Measurements from ENCODE around the gene ATP1A4.
A peak's percentile ranks its signal among the peaks of the same experiment; 100 is the strongest.

ATP1A4 gene

DNA sequence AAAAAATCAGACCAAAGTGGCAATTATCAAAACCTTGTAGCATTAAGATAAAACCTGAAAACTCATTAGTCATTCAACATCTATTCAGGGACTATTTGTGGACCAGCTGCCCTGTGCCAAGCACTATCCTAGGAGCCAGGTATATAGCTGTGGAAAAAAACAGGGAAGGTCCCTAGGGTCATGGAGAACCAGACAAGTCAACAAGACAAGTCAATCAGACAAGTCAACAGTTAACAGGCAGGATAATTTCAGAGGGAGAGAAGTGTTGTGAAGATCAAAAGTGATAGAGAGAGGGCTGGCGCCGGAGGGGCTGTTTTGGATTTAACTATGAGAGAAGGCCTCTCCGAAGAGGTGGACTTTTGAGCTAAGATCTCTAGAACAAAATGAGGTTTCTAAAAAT, 3.3 kb upstream of the ATP1A4 start:
- no peak for DNase-seq

DNA sequence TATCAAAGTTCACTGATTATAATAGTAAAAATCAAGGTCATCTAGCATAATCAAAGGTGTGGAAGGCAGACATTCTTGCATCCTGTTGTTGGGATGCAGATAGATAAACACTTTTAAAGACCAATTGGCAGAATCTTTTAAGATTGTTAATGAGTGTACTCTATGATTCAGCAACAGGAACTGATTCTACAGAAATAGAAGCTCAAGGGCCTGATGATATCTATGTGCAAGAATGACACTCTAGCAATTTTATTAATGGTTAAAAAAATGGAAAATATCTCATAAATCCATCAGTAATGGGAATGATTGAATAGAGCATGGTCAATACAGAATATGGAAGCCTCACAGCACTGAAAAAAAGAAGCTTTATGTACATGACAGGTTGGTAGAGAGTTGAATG, 2.2 kb upstream of the ATP1A4 start:
- no peak for DNase-seq

- no peak for DNase-seq
These were observed 1.7 kb upstream of the ATP1A4 start for GRCh38 chr1:160149716-160150115.

- DNase-seq: no peak
These were observed 3.4 kb downstream of the ATP1A4 start for GRCh38 chr1:160154790-160155189.

DNA sequence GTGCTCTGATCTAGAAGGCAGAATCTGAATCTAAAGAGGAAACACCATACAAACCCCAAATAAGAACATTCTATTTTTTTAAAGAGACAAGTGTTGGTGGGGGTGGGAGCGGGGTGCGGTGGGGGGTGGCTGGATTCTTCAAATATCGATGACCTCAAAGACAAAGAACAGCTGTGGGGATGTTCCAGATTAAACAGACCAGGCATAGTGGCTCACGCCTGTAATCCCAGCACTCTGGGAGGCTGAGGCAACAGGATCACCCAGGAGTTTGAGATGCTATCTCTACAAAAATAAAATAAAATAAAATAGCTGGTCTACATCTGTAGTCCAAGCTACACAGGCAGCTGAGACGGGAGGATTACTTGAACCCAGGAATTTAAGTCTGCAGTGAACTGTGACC, 5.0 kb downstream of the ATP1A4 start:
- no peak for DNase-seq

GRCh38 chr1:160157174-160157573, 5.8 kb downstream of the ATP1A4 start:
- DNase-seq: no peak

DNA sequence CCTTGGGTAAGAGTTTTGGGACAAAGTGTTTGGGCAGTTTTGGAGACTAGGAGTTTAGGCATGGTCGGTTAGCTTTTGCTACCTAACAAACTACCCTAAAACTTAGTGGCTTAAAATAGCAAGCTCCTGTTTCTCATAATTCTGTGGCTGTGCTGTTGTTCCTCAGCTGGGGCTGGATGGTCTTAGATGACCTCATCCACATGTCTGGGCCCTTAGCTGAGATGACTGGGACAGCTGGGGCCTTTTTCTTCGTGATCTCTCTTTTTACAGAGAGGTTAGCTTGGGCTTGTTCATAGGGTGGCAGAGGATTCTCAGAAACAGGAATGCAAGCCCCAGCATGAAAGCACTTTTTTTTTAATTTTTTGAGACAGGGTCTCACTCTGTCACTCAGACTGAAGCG, 6.6 kb downstream of the ATP1A4 start:
- DNase-seq: no peak

DNA sequence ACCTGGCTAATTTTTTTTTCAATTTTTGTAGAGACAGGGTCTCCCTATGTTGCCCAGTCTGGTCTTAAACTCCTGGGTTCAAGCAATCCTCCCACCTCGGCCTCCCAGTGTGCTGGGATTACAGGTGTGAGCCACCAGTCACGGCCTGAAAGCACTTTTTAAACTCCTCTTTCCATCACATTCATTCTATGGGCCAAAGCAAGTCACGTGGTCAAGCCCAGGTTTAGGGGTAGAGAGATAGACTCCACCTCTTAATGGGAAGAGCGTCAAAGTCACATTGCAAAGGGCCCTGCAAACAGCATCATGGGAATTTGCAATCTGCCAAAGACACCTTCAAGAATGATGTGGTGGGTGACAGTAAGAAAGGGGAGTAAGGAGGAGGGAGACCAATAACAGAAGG, 7.1 kb downstream of the ATP1A4 start:
- no peak for DNase-seq

DNA sequence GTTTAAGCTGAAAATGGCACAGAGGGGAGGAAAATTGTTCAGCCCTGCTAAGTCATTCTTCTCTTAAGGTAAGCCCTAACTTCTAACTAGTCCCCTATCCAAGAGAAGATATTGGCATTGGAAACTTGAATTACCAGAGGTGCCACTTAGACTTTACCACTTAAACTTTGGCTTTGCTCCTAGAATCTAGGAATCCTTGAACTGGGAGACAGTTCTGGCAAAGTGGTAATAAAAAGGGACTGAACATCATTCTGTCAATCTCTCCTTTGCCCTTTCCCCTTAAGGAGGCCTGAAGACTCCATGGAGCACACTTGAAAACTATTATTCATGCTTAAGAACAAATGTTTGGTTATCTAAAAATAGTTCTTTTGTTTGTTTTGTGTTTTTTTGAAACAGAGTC, 8.4 kb downstream of the ATP1A4 start:
- DNase-seq: peak in 1 of 3 experiments; percentile 21

- DNase-seq: peak in 1 of 3 experiments; percentile 44
These were observed 10.7 kb downstream of the ATP1A4 start for GRCh38 chr1:160161965-160162705.

GRCh38 chr1:160162931-160163330, 11.5 kb downstream of the ATP1A4 start:
- no peak for DNase-seq

DNA sequence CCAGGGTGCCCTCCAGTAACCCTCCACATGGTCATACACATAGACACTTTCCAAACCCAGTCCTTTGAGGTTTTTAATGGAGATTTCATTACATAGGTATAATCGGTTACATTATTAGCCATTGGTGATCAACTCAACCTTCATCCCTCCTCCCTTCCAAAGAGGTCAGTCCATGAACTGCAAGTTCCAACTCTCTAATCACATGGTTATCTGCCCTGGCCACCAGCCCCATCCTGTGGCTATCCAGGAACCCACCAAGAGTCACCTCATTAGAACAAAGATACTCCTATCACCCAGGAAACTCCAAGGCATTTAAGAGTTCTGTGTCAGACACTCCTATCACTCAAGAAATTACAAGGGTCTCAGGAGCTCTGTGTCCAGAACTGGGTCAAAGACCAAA, 12.2 kb downstream of the ATP1A4 start:
- DNase-seq: no peak

DNA sequence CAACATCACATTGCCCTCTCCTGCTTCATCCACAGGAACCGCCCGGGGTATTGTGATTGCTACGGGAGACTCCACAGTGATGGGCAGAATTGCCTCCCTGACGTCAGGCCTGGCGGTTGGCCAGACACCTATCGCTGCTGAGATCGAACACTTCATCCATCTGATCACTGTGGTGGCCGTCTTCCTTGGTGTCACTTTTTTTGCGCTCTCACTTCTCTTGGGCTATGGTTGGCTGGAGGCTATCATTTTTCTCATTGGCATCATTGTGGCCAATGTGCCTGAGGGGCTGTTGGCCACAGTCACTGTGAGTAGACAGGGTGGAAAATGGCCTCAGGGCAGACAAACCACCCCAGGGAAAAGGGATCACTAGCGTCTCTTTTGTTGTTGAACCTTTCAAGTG, 12.7 kb downstream of the ATP1A4 start:
- DNase-seq: no peak

GRCh38 chr1:160166166-160166868, 14.9 kb downstream of the ATP1A4 start:
- DNase-seq: no peak

DNA sequence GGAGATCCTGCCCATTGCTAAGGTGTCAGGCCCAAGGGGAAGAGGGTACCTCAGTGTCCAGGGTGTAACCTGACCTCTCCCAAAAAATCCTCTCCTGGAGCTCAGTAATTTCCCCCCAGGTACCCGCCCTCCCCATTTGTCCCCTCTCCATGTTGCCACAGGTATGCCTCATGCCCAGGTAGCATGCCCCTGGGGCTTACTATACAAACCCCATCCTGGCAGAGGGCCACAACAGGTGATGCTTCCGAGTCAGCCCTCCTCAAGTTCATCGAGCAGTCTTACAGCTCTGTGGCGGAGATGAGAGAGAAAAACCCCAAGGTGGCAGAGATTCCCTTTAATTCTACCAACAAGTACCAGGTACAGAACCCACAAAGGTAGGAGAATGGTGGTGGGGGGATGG, 15.7 kb downstream of the ATP1A4 start:
- no peak for DNase-seq

DNA sequence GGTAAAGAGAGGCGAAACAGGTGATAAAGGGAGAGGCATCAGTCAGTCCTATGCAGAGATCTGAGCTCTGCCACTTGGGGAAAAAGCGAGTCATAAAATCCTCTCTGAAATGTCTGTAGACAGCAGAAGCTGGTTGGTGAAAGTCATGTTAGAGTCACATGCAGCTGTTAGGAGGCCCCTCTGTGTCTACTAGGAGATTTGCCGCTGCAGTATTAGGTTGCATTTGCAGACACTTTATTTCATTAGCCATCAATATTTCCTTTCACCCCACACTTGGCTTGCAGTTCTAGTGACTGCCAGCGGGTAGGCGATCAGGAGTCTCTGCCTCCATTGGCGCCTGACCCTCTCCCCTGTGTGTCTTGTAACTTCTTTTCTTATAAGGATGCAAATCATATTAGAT, 16.2 kb downstream of the ATP1A4 start:
- DNase-seq: no peak

DNA sequence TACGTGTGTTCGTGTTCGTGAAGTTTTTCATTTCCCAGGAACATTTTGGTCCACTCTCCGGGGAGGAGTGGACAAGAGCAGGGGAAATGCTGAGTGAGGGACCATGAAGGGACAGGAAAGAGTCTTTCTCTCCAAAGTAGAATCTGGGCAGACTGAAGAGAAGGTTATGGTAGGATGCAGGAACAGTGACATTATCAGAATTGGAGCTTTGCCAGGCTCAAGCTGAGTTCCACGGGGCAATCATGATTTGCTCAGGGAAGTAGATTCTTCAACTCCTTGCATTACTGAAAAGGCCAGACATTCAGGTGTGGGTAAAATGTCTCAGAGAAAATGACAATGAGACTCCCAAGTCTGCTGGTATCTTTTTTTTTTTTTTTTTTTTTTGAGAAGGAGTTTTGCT, 16.6 kb downstream of the ATP1A4 start:
- peak in 1 of 3 experiments; percentile 16 for DNase-seq

GRCh38 chr1:160168609-160169369, 17.4 kb downstream of the ATP1A4 start:
- DNase-seq: peak in 1 of 3 experiments; percentile 65

GRCh38 chr1:160169553-160170399, 18.4 kb downstream of the ATP1A4 start:
- peak; percentile 57 to 98 (median 84) for DNase-seq

- DNase-seq: no peak
These were observed 20.0 kb downstream of the ATP1A4 start for GRCh38 chr1:160171354-160171753.

DNA sequence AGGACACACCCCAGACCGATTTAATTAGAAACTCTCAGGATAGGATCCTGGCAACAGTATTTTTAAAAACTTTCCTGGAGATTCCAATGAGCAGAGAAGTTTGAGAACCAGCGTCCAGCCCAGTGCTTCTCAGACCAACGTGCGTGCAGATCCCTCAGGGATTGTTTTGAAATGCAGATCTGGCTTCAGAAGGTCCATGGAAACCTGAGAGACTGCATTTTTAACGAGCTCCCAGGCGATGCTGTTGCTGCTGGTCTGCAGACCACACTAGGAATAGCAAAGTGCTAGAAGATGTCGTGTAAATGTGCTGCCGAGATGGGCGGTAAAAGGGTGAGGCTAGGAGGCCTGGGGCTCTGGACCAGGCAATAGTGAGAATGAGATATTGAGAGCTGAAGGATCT, 20.6 kb downstream of the ATP1A4 start:
- no peak for DNase-seq

- DNase-seq: no peak
These were observed 25.8 kb downstream of the ATP1A4 start for GRCh38 chr1:160177231-160177630.

- no peak for DNase-seq
These were observed 26.3 kb downstream of the ATP1A4 start for GRCh38 chr1:160177667-160178066.
